Stimulated activated CD8-positive, alpha-beta memory T cell treated with anti-CD3 and anti-CD28 coated beads, Interleukin-15, amount 100 ng/mL, for 4 hours (primary cell): Measurements from ENCODE around the gene GJC1.
"Not testable (repeated sequence)": the region's sequence is repeated elsewhere in the genome, so short reads cannot be mapped to it uniquely, and the experiment has no call there.

ENCODE experiments used
- DNase-seq, 2 donors: peaks; one replicate each; pipeline ENCODE4 v3.0.0-alpha.2; 2020; ENCODE audit warnings: low read depth in 2 of 2

GJC1 gene

GRCh38 chr17:44760474-44761308 is 69.4 kb downstream of the GJC1 start:
- DNase-seq = no peak

DNA sequence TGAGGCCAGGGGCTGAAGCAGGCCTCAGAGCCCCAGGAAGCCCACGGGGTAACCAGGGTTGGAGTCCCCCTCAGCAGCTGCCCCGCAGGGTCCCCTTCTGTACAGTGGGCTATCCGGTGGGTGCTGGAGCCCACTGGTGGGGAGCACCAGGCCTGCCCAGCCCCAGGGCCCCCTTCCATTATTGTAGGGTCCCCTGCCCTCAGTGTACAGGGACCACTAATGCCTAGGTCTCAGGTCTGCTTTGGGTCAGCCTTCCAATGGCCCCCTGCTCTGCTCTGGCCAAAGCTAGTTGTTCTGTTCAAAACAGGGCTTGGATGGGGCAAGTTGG is 70.2 kb downstream of the GJC1 start:
- DNase-seq = no peak

DNA sequence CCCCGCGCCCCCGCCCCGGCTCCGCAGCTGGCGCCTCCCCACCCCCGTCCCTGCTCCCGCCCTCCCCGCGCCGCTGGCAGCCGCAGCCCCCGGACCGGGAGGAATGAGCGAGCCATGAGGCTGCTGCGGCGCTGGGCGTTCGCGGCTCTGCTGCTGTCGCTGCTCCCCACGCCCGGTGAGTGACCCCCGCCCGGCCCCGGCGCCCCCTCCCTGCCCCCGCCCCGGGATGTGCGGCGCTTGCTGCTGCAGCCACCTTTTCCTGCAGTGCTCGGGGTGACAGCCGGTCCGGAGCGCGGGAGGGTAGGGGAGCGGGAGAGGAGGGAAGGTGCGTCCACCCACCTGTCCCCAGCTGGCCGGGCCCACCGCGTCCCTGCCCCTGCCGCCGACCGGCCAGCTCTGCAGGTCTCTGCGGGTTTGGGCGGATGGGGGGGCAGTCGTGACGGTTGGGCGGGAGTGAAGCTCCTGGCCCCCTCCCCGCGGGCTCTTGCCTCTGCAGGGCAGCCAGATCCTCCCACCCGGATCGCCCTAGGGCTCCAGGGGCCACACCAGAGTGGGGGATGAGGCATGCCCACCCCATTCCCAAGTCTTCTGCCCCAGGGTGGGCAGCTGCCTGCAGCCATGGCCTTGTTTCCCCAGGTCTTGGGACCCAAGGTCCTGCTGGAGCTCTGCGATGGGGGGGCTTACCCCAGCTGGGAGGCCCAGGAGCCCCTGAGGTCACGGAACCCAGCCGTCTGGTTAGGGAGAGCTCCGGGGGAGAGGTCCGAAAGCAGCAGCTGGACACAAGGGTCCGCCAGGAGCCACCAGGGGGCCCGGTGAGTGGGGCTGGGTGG is 70.8 kb downstream of the GJC1 start:
- DNase-seq = no peak

DNA sequence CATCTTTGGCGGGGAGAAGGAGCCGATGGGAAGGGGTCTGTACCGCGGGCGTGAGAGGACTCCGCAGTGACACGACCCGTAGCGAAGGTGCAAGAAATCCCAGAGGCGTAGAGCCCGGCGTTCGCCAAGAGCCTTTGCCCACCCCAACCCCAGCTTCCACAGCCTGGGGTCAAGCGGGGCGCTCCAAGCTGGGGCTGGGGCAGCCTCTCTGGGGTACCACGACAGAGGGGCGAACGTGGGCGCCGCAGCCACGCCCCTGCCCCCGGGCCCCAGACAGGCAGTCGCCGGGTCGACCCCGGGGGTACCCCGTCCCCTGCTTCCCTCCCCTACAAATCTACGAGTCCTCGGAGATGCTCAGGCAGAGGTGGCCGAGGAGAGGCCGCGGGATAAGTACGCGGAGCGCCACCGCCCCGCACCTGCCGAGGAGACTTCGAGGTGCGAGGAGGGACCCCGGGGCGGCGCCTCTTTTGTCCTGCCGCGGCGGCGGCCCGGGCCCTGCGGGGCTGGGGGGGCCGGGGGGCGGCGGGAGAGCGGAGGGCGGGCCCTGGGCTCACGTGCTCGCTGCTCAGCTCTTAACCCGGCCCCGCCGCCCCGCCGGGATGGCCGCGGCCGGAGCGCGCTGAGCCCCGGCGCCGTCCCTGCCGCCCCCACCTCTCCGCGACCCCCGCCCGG is 71.5 kb downstream of the GJC1 start, which contains the start of gene ADAM11:
Gene ADAM11, plus strand, starts transcription at position 575 of the 672 bp plus-strand sequence. CDS start 212 bp downstream, outside the sequence.
- no peak for DNase-seq

GRCh38 chr17:44757918-44758413 is 72.1 kb downstream of the GJC1 start:
- DNase-seq = no peak

GRCh38 chr17:44757045-44757917 is 72.8 kb downstream of the GJC1 start:
- no peak for DNase-seq

- DNase-seq = not testable (repeated sequence)
Measured at GRCh38 chr17:44755180-44755579, 74.9 kb downstream of the GJC1 start.

- DNase-seq = no peak
Measured at GRCh38 chr17:44754276-44754675, 75.8 kb downstream of the GJC1 start.

- no peak for DNase-seq
Measured at GRCh38 chr17:44752953-44753861, 76.9 kb downstream of the GJC1 start.

DNA sequence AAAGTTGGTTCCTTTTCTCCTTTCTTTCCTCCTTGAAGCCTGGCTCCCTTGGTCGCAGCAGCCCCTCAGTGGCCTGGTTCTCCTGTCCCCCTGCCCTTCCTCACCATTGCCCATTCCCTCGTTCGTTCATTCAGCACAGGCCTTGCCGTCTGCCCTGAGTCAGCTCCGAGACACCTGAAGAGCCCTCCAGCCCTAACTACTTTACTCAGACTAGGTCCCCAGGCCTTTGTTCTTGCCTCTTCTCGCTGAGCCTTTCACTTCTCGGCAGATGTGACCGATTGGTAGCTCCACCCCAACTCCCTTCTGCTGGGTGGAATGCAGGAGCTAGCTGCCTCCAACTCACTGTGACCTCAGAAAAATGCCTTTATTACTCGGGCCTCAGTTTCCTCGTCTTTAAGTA is 78.3 kb downstream of the GJC1 start:
- DNase-seq = no peak

- DNase-seq = no peak
Measured at GRCh38 chr17:44751331-44751730, 78.8 kb downstream of the GJC1 start.

GRCh38 chr17:44749980-44750318 is 80.1 kb downstream of the GJC1 start:
- no peak for DNase-seq

- DNase-seq = no peak
Measured at GRCh38 chr17:44749076-44749979, 80.8 kb downstream of the GJC1 start.
